RWPE1 (cell line): ENCODE measurements around the gene HCN1.
A peak's percentile ranks its signal among the peaks of the same experiment; 100 is the strongest.
"Not testable (repeated sequence)": the region's sequence is repeated elsewhere in the genome, so short reads cannot be mapped to it uniquely, and the experiment has no call there.

Experiments
- CTCF ChIA-PET: fragments of 350-600 bp; sonication (Branson Sonifier 250); formaldehyde crosslinking; extraction: SDS; loops from one replicate; lab custom pipeline; 2021; lab: Yijun Ruan, JAX
- POLR2A ChIA-PET: fragments of 400-600 bp; formaldehyde crosslinking; extraction: SDS; loops from one replicate; lab custom pipeline; 2020; ENCODE audit warnings: antibody characterized with exemption; ENCODE audit not compliant: low non-redundant PET; lab: Yijun Ruan, JAX
- DNase-seq: peaks from one replicate; pipeline ENCODE4 v3.0.0; 2012; ENCODE audit warnings: low spot score
- H3K27ac ChIP-seq: fragments of 450-650 bp; 2 replicates; pipeline ENCODE4 v1.5.1; 2017
- TF ChIP-seq, protein P1 (sequence below): fragments of 450-650 bp; conservative IDR thresholded peaks from 2 replicates; pipeline ENCODE4 v1.5.1; 2017; ENCODE audit warnings: low read depth, mild to moderate bottlenecking

Gene HCN1

DNA sequence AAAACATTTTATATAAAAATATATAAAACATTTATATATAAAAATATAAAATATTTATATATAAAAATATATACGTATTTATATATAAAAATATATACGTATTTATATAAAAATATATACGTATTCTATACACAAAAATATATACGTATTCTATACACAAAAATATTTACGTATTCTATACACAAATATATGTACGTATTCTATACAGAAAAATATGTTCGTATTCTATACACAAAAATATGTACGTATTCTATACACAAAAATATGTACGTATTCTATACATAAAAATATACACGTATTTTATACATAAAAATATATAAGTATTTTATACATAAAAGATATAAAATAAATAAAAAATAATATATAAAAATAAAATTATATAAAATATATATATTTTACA, 323.6 kb downstream of the HCN1 start:
- ChIA-PET POLR2A (no interaction called here), CTCF (no interaction called here)
- DNase-seq, result no peak

DNA sequence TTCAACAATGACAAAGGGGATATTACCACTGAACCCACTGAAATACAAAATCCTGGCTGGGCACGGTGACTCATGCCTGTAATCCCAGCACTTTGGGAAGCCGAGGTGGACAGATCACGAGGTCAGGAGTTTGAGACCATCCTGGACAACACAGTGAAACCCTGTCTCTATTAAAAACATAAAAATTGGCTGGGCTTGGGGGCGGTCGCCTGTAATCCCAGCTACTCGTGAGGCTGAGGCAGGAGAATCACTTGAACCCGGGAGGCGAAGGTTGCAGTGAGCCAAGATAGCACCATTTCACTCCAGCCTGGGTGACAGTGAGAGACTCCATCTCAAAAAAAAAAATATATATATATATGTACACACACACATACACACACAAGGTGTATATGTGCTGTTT, 324.8 kb downstream of the HCN1 start:
- not testable (repeated sequence) for H3K27ac ChIP-seq

More for the DNA sequence above, 323.6 kb downstream of the HCN1 start:
- TF ChIP-seq, protein P1, sequence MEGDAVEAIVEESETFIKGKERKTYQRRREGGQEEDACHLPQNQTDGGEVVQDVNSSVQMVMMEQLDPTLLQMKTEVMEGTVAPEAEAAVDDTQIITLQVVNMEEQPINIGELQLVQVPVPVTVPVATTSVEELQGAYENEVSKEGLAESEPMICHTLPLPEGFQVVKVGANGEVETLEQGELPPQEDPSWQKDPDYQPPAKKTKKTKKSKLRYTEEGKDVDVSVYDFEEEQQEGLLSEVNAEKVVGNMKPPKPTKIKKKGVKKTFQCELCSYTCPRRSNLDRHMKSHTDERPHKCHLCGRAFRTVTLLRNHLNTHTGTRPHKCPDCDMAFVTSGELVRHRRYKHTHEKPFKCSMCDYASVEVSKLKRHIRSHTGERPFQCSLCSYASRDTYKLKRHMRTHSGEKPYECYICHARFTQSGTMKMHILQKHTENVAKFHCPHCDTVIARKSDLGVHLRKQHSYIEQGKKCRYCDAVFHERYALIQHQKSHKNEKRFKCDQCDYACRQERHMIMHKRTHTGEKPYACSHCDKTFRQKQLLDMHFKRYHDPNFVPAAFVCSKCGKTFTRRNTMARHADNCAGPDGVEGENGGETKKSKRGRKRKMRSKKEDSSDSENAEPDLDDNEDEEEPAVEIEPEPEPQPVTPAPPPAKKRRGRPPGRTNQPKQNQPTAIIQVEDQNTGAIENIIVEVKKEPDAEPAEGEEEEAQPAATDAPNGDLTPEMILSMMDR, result no peak
- no peak overlapping the region for H3K27ac ChIP-seq

DNA sequence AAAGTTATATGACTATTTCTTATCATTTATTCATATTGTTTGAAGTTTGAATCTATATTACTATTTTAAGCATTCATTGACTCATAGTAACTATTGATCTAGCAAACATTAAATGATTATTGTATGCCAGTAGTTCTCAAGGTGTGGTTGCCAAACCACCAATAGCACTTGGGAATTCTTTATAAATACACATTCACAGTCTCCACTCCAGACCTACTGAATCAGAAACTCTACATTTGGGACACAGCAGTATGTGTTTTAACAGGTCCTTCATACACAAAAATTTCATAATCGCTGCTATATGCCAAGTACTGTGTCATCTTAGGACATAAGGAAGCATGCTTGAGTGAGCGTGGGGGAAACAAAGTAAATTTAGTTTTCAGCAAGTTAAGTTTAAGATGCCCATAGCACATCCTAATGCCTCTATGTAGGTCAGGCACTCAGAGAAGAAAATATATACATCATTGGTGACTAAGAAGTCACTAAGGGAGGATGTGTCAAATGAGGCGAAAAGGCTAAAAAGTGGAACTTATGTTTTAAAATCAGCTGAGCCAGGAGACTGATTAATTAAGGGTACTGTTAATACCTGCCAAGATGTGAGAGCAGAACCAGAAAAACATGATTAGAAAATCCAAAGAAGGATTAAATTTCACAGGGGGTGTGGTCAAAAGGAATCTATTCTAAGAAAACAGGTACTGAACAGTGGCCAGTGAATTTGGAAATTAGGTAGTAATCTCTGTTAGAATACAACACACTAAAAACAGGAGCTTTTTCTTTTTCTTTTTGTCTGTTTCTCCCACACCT, 340.8 kb downstream of the HCN1 start:
- ChIA-PET CTCF (interaction anchor here (0.5 kb wide), 1 partner anchor 424 kb away, joined by 3 read pairs; no protein-coding TSS in a partner anchor), POLR2A (no interaction called here)
- TF ChIP-seq, protein P1, result no peak
- DNase-seq, result peak; percentile 4
- no peak overlapping the region for H3K27ac ChIP-seq

More for the DNA sequence above, 324.8 kb downstream of the HCN1 start:
- DNase-seq, POLR2A ChIA-PET, CTCF ChIA-PET: not testable (repeated sequence)

DNA sequence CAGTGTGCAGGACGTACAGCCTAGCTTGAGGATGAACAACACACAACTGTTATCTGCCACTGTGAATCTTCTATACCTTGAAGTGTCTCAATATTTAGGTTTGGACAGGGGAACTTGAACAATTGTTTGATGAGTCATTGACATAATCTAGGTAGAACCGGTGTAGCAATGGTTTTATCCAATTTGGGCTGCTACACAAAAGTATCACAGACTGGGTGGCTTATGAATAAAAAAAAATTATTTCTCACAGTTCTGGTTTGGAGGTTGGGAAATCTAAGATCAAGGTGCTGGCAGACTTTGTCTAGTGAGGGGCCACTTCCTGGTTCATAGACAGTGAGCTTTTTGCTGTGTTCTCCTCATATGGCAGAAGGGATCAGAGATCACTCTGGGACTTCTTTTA, 359.7 kb downstream of the HCN1 start:
- TF ChIP-seq, protein P1, result no peak
- CTCF ChIA-PET, result interaction anchor here (0.6 kb wide), 2 partner anchors 92 to 627 kb away, joined by 3 to 4 read pairs; no protein-coding TSS in a partner anchor
- POLR2A ChIA-PET, result no interaction called here
- DNase-seq, result no peak
- H3K27ac ChIP-seq, result no peak overlapping the region

DNA sequence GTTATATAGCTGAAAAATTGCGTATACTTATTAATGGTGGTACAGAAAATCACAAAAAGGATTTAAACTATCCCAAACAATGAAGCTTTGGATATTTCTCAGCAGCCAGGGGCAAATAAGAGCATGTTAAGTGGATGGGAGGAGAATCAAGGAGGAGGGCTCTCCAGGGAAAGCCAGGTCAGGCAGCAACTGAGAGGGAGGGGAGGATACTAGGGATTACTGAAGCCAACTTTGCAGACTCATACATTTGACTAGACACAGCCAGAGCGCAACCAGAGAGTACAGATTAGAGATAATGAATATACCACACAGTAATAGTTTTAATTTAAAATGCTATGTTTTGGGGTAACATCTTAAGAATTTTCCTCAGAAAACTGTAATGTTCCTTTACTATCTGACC, 360.2 kb downstream of the HCN1 start:
- DNase-seq, result no peak
- no peak overlapping the region for H3K27ac ChIP-seq
- POLR2A ChIA-PET, result no interaction called here
- CTCF ChIA-PET, result interaction anchor here (0.6 kb wide), 3 partner anchors 92 to 627 kb away, joined by 3 to 4 read pairs (median 4); no protein-coding TSS in a partner anchor
- TF ChIP-seq, protein P1, result no peak

DNA sequence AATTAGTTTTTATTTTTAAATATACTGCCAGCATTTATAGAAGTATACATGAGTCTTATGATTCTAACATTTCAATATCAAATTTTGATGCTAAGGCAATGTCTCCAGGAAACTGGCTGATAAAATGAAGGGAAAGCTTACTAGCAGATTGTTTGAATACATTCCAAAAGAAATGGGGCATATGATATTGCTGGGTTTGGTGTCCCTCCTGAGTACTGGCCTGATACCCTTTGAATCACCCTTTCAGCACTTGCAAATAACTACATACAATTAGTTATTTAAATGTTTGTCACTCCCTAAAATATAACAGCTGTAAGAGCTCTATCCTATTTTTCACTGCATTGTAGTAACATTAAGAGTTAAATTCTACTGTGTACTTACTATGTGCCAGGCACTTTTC, 360.8 kb downstream of the HCN1 start:
- ChIA-PET POLR2A (no interaction called here), CTCF (interaction anchor here (0.6 kb wide), 1 partner anchor 128 kb away, joined by 4 read pairs; no protein-coding TSS in a partner anchor)
- TF ChIP-seq, protein P1, result no peak
- no peak for DNase-seq
- no peak overlapping the region for H3K27ac ChIP-seq

DNA sequence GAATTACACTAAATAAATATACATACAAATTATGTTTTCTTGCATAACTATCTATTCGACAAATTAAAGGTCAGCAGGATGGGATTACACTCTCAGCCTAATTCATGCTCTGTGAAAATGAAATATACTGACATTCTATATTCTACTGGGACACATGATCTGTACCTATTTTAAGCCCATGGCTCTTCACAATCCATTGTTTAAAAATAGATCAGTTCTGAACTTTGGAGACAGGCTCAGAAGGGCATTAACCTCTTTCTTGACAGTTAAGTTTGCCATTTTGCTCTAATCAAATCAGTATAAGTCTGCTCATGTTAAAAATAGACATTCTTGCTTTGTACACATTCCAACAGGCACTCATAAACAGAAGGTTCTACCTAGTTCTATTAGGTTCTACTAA, 361.2 kb downstream of the HCN1 start:
- no peak for DNase-seq
- CTCF ChIA-PET, result no interaction called here

DNA sequence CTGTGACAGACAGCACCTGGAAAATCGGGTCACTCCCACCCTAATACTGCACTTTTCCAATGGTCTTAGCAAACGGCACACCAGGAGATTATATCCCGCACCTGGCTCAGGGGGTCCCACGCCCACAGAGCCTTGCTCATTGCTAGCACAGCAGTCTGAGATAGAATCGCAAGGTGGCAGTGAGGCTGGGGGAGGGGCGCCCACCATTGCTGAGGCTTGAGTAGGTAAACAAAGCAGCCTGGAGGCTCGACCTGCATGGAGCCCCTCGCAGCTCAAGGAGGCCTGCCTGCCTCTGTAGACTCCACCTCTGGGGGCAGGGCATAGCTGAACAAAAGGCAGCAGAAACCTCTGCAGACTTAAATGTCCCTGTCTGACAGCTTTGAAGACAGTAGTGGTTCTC, 383.6 kb downstream of the HCN1 start:
- POLR2A ChIA-PET, CTCF ChIA-PET, H3K27ac ChIP-seq, DNase-seq: not testable (repeated sequence)

More for the DNA sequence above, 361.2 kb downstream of the HCN1 start:
- TF ChIP-seq, protein P1, result no peak
- H3K27ac ChIP-seq, result no peak overlapping the region
- POLR2A ChIA-PET, result no interaction called here
